Measurements from ENCODE around the gene RHNO1.

The RHNO1 gene

DNA sequence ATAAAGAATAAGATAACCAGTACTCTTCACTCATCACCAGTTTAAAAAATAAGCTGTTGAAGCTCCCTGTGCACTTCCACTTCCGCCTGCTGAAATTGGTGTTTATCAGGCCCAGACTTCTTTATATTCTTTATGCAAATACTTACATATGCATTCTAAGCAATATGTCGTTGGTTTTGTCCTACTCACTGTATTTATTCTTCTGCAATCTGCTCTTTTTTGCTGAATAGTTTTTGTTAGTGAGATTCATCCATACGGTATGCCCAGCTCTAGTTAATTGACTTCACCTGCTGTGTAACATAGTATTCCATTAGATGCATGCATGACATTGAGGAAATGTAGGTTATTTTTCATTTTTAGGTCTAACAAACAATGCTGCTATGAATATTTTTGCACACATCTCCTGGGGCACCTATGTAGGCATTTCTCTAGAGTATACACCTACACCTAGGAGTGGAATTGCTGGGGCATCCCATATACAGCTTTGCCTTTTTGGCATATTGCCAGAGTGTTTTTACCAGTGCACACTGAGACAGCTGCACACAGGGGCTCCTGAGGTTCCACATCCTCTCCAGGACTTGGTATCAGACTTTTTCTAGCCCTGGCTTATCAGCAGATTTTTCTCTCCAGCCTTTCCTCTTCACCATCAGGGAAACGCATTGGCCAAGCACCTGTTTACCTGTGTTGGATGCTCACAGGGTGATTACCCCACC lies 41.2 kb upstream of the RHNO1 start:
- FAIRE-seq (no peak), DNase-seq (ENCODE audit: insufficient read length, low spot score) (no peak)
- TF ChIP-seq, protein P1, sequence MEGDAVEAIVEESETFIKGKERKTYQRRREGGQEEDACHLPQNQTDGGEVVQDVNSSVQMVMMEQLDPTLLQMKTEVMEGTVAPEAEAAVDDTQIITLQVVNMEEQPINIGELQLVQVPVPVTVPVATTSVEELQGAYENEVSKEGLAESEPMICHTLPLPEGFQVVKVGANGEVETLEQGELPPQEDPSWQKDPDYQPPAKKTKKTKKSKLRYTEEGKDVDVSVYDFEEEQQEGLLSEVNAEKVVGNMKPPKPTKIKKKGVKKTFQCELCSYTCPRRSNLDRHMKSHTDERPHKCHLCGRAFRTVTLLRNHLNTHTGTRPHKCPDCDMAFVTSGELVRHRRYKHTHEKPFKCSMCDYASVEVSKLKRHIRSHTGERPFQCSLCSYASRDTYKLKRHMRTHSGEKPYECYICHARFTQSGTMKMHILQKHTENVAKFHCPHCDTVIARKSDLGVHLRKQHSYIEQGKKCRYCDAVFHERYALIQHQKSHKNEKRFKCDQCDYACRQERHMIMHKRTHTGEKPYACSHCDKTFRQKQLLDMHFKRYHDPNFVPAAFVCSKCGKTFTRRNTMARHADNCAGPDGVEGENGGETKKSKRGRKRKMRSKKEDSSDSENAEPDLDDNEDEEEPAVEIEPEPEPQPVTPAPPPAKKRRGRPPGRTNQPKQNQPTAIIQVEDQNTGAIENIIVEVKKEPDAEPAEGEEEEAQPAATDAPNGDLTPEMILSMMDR (IDR thresholded peaks at IDR 0.05; ENCODE audit: insufficient read depth, missing control alignments): no peak

DNA sequence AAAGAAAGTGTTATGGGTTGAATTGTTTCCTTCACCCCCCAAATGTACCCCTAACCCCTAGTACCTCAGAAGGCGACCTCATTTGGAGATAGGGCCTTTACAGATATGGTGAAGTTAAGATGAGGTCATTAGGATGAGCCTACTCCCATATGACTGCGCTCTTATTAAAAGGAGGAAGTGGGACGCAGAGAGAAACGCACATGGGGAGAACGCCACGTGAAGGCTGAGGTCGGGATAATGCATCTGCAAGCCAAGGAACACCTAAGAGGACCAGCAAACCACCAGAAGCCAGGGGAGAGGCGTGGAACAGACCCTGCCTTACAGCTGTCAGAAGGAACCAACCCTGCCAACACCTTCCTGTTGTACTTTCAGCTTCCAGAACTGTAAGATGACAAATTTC lies 40.4 kb upstream of the RHNO1 start:
- TF ChIP-seq, protein P1 (IDR thresholded peaks at IDR 0.05; ENCODE audit: insufficient read depth, missing control alignments): no peak
- no peak for DNase-seq (ENCODE audit: insufficient read length, low spot score)
- no peak for FAIRE-seq

DNA sequence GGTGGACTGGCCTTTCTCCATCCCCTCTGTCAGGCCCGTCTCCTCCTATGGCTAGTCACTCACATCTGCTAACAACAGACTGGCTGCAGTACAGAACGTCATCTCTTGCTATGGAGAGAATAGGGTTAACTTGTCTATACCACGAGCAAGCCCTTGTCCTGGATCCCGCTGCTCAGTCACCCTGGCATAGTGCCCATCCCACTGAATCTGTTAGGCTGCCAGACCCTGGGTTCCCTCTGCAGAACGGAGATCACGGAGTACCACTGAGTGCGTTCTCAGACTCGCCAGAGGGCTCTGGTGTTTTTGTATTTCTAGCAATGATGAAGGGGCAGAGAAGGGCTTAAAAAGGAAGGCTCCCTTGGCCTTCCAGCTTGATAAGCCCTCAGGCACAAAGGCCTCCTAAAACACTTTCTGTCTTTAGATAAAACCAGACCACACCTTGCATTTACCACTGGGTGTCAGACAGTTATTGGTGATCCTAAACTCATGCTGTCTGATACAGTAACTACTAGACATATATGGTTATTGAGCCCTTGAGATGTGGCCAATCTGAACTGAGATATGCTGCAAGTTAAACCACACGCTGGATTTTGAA lies 35.9 kb upstream of the RHNO1 start:
- FAIRE-seq: no peak
- no peak for DNase-seq (ENCODE audit: insufficient read length, low spot score)
- TF ChIP-seq, protein P1 (IDR thresholded peaks at IDR 0.05; ENCODE audit: insufficient read depth, missing control alignments): no peak

DNA sequence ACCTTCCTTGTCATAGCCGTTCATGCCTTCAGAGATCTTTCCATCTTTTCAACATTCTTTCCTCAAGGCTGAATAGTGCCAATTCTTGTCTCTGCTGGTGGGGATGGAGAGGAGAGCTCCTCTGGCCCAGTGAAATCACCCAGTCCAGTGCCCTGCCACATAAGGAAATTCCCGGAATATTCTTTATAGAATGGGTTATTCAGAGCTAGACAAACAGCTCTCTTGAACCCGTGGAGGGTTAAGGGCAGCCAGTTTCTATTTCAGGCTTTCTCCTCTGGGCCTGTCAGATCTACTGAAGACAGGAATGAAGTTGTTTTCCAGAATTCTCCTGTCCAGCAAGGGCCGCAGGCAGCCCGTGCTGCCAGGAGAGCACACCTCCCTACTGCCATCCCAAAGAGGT lies 34.1 kb upstream of the RHNO1 start:
- FAIRE-seq (no peak), DNase-seq (ENCODE audit: insufficient read length, low spot score) (no peak)
- TF ChIP-seq, protein P1 (IDR thresholded peaks at IDR 0.05; ENCODE audit: insufficient read depth, missing control alignments): no peak

DNA sequence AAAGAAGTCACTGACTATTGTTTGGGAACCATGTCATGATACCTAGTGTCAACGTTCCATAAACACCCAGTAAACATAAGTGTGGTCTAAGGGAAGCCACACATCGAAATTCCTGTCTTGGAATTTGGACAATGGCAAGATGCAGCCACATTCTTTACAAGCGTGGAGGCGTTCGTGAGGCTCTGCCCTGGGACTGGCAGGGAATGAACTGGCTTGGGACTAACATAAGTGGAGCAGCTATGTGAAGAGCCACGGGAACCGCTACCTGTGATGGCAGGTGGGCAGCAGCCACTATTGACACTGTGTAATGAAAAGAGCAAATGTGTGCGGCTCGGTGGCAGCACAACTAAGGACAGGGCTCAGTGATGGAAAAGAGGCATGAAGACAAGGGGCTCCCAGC lies 32.2 kb upstream of the RHNO1 start:
- no peak for FAIRE-seq
- TF ChIP-seq, protein P1 (IDR thresholded peaks at IDR 0.05; ENCODE audit: insufficient read depth, missing control alignments): no peak
- no peak for DNase-seq (ENCODE audit: insufficient read length, low spot score)

DNA sequence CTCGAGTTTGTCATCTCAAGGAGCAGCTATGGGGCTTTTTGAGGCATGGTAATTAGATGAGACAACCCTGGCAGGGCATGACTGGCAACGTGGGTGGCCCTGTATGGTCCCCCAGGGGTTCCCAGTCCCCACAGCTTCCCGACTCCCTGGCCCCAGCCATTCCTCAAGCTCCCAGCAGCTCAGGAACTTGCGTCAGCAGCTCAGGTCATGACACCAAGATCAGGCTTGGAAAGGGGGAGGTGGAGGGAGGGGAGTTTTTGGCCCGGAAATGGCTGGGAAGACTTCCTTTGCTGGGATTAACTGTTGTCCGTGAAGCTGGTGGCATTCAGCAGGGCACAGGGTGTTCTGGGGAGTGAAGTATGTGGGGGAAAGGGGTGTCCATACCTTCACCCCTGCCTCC lies 31.7 kb upstream of the RHNO1 start:
- FAIRE-seq (no peak), DNase-seq (ENCODE audit: insufficient read length, low spot score) (no peak)
- TF ChIP-seq, protein P1 (IDR thresholded peaks at IDR 0.05; ENCODE audit: insufficient read depth, missing control alignments): no peak

DNA sequence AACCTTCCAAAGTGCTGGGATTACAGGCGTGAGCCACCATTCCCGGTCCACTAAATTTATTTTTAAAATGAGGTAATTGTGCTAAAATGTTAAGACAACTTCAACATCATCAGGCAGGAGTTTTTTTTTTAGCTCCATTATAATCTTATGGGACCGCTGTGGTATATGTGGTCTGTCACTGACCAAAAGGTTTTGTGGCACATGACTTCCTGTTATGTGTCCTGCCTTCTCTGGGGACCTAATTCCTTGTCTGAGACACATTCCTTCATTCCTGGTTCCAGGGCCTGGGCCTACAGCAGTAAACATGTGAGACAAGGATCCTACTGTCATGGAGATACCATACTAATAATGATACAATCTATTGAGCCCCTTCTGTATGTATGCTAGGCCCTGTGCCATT lies 25.1 kb upstream of the RHNO1 start:
- FAIRE-seq (no peak), DNase-seq (ENCODE audit: insufficient read length, low spot score) (no peak)
- TF ChIP-seq, protein P1 (IDR thresholded peaks at IDR 0.05; ENCODE audit: insufficient read depth, missing control alignments): no peak

Measured in D721Med (cell line).